Left ventricle myocardium superior (tissue), 1 donor: Measurements from ENCODE around the gene C1QC. TPM values are rescaled to one million over a fixed set of nuclear protein-coding genes. Genes with fewer than 3 reads are reported as not detected.
A peak's percentile ranks its signal among the peaks of the same experiment; 100 is the strongest.

Experiments
- ATAC-seq: fragments of 200-7000 bp; cut with Tn5 transposase; one replicate; pipeline ENCODE4 v1.9.1; 2020; ENCODE audit warnings: mild to moderate bottlenecking, moderate library complexity
- DNase-seq: peaks from one replicate; pipeline ENCODE4 v3.0.0-alpha.2; 2020
- intact Hi-C: fragments of 100-400 bp; cut with micrococcal nuclease; formaldehyde crosslinking; loops from one replicate; pipeline ENCODE4 v1.11.0; 2022
- total RNA-seq: library from RNA; stranded (reverse); fragmentation: NEBNext Ultra II Directional; extraction: Animal tissue kit (Norgen Biotek cat#: 25700); gene quantifications from one replicate; pipeline ENCODE4 v1.2.1, GENCODE V29; 2021
- donor health status: DM: no; HTN: yes; CAD: no; lungs with severe emphysema.

The C1QC gene
- total RNA-seq, 1 donor from 2014 or later = 93.5 TPM

DNA sequence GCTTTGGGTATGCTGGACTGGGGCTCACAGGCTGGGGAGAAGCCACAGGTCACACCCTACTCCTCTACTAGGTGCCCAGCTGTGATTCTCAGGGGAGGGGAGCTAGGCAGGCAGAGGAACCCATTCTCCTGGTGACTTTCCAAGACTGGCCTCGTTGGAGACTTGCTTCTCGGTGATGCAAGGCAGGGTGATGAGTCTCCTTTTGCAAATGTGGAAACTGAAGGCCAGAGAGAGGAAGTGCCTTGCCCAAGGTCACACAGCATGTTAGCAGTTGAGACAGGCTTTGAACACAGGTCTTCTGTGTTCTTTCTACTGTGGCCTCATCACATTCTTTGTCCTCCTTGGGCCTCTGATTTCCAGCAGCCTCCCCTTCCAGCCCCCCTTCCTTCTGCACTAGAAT, 27.5 kb upstream of the C1QC start:
- no peak for DNase-seq
- no peak for ATAC-seq
- intact Hi-C loops = no loop called here

DNA sequence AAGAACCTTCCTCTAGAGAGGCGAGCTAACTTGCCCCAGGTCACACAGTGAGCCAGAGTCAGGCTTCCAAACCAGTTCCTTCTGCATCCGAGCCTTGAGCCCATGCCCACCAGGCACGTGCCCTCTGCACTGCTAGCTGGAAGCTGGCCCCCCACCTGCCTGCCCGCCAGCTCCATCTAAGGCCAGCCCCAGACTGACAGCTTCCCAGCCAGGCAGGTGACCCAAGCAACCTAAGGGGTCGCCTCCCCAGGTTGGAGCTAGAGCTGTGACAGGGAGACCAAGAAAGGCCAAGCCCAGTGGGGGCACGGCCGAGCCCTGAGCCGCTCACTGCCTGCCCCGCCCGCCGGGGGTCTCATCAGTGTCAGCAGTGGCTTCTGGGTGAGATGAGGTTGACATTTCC, 26.9 kb upstream of the C1QC start:
- intact Hi-C loops = no loop called here
- DNase-seq (no peak), ATAC-seq (no peak)

DNA sequence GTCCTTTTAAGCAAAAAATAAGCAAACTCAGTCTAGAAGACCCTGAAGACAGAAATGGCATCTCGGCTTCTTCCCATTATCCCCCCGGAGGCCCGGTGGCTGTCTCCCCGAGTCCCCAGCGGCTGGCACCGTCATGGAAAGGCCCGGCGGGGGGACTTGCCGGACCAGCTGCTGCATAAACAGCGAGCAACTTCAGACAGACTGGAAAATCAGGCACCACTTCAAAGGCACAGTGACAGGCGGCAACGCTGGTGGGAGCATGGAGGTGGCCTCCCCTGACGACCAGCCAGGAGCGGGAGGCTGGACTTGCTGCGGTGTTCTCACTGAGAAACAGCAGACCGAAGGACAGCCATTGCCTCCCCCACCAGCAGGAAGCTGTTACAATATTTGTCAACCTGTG, 25.4 kb upstream of the C1QC start:
- ATAC-seq (no peak), DNase-seq (no peak)
- intact Hi-C loops = no loop called here

DNA sequence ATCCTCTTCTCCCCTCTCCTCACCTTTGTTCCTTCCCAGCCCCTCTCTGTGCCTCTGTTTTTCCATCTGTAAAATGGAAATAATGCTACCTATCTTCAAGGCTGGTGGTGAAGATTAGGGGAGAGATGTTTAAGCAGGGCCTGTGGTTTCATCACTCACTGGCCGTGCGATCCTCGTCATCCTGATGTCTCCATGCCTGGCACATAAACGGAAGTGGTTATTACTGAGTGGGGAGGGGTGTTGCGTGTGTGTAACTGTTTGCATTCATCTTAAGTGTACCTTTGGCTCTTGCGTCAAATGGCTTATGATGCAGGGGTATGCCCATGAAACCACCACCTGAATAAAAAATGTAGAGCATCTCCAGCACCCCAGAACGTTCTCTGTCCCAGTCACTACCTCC, 24.2 kb upstream of the C1QC start:
- intact Hi-C loops = no loop called here
- no peak for ATAC-seq
- DNase-seq = no peak

DNA sequence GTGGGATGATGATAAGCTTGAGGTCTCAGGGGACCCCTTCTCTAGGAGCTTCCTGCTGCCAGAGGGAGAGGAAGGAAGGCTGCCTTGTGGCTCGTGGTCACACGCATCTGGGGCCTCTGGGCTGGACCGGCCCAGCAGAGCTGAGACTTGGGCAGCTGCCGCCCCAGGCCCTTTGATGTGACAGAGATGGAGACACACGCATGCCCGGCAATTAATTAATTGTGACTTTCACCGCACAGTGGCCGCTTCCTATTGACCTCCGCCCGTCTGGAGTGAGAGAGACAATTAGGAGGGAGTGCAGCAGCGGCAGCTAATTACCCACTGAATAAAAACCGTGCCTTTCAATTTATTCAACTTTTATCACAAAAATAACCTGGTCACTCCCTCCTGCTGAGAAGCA, 23.6 kb upstream of the C1QC start:
- no peak for DNase-seq
- ATAC-seq = no peak
- intact Hi-C loops = no loop called here

DNA sequence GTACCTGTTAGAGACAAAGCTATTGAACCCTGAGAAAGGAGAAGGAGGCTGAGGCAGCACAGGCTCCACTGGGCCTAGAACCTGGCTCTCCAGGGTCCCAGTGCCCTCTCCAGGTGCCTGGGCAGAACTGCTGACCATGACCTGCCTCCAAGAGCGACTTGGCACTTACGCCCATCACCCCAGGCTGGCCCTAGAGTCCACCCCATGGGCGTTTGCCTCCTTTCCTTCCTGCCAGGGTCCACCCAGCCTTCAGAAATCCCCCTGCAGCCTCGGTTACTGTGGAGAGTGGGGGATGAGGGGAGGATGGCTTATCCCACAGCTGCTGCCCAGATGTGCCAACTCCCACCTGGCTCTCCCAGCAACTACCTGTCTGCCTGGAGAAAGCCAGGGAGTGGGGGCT, 21.7 kb upstream of the C1QC start:
- DNase-seq (no peak), ATAC-seq (no peak)
- intact Hi-C loops = no loop called here

DNA sequence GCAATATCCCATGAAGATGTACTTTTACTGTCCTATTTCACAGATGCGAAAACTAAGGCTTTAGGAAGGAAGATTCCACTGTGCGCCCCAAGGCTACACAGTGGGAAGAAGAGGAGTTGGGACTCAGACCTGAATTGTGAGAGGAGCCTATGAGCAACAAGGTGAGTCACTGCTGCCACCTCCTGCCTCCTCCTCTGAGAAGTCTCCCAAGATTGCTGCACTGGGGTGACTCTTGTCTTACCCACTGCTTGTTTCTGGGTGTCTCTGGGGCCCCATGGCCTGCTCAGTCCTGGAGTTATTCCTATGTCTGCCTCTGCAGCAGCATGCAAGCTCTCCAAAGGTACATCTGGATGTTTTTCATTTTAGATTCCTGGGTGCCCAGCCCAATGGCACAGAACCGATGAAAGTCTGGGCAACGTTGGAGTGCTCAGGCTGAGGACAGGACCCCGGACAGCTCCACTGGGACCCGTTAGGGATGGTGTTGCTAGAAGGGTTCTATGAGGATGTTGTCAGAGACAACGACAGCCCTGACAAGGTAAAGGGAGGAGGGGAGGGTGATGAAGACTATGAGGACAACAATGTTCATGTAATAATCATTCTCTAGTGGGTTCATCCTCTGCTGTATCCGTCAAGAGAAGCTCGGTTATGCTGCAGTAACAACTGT, 18.0 kb upstream of the C1QC start:
- intact Hi-C loops = no loop called here
- DNase-seq (no peak), ATAC-seq (no peak)

DNA sequence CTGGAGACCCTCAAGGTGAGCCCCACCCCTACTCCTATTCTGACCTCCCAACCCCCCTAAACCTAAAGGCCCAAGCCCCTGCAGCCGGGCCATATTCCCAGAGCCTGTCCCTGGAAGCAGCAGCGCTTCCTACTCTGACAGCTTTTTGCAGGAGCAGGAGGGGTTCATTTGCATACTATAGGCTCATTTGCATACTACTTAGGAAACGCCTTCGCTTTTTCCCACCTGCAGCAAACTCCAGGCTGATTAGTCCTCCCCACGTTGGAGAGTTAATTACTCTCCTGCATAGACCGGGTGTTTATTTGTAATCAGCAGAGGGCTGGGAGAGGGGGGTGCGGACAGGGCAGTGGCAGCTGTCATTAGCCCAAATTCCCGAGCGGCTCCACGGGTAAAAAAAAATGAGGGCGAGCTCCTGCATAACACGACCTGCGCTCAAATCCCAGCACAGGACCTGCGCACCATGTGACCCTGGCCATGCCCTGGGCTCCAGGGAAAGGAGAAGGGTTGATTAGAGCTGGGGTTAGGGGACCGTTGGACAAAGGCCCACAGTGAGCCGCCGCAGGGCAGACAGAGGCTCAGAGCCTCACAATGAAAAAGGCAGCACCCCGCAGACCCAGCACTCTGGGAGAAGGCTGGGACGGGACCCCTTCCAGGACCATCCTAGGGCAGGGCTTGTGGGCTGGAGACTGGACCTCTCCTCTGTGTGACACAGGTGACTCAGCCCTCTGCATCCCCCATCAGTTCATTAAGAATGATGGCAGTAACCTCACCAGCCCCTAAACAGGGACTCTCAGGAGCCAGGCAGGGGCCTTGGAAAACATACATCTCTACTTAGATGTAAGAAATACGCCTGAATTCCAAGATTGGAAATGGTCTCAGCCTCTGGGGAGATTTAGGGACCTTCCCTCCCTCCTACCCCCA, 16.9 kb upstream of the C1QC start:
- intact Hi-C loops = no loop called here
- ATAC-seq = no peak
- DNase-seq = no peak

DNA sequence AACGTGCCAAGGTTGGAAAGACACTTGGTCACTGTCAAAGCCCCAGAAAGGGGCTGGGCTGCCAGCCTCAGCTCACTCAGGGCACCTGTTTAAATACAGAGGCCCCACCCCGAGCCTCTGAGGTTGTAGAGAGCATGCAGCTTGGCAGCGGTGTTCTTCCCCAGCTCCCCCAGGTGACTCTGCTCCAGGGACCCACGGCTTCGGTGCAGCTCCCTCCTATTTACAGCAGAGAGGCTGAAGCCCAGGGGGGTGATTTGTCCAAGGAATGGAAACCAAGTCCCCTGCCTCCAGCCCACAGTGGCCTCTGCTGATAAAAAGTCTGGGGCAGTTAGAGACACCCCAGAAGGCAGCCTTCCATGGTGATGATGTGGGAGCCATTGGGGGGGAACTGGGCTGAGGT, 16.1 kb upstream of the C1QC start:
- DNase-seq (no peak), ATAC-seq (no peak)
- intact Hi-C loops = no loop called here

DNA sequence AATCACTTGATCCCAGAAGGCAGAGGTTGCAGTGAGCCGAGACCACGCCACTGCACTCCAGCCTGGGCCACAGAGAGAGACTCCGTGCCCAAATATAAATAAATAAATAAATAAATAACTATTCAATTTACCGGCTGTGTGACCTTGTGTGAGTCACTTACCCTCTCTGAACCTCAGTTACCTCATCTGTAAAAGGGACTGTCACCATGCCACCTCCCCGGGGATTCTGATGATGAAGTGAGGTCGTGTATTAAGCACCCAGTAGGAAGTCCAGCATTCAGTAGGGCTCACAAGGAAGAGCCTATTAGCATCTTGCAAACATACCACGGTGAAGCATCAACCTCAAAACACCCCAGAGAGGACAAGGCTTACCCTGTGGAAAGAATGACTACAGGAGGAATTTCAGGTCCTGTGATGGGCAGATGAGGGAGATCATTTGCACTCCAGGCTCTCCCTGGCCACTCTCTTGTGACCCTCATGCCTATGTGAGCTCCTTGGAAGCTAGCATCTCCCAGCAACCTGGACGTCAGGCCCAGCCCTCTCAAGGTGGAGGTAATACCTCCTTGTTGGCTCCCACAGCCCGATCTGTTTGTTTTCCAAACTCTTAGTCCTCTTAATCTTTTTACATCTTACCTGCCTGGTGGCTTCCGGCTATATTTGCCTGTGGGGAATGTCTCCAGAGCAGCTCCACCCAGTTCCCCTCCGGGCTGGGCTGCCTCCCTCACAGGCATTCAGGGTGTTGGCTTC, 14.6 kb upstream of the C1QC start:
- intact Hi-C loops = no loop called here
- DNase-seq = no peak
- no peak for ATAC-seq

DNA sequence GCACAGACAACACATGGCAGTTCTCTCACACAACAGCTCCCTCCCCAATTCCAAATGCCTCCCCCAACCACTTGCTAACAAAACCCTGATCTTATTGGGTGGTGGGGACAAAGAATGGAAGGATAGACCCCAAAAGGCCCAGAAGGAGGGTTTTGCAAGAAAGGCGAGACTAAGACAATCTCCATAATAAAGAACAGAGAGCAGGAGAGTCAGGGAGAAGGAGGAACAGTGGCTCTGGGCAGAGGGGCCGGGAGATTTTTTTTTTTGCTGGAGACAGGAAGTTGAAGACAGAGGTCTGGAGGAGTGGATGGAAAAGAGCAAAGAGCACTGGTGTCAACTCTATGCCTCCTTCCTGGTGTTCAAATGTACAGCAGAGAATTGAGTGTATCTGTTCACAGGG, 13.5 kb upstream of the C1QC start:
- intact Hi-C loops = loop anchor here (10.0 kb wide), 1 partner anchor 205 kb away; no protein-coding TSS in a partner anchor

DNA sequence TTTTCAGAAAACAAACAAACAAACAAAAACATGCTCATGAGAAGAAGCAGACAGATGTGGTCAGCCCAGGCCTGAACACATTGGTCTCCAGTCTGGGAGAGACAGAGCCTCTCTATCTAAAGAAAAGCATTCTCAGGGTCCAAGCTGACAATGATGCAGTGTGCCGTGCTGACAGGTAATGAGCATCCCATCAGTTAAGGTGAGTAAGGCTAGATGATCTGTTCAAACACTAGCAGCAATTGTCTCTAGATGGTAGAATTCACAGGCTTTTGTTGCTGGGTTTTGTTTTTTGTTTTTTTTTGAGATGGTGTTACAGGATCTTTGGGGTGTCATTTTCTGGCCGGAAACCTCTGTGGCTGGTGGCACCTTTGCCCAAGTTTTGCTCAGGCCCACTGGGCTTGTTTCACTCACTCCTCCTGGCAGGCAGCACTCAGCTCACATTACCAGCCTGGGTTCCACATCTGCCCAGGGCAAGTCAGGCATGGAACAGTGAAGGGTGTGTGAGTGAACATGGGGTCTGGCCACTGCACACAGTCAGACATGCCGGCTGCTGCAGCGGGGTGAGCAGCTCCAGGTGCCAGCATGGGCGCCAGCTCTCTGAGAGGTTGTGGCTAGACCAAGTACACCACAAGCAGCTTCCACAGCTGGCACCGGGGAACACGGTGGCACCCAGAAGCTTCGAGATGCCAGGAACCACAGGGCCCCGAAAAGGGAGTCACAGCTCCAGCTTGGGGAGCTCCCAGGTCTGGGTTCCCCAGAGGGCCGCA, 9.6 kb upstream of the C1QC start:
- ATAC-seq (no peak), DNase-seq (no peak)
- intact Hi-C loops = loop anchor here (10.0 kb wide), 1 partner anchor 209 kb away; no protein-coding TSS in a partner anchor

More for the DNA sequence above, 13.5 kb upstream of the C1QC start:
- DNase-seq = no peak
- no peak for ATAC-seq

DNA sequence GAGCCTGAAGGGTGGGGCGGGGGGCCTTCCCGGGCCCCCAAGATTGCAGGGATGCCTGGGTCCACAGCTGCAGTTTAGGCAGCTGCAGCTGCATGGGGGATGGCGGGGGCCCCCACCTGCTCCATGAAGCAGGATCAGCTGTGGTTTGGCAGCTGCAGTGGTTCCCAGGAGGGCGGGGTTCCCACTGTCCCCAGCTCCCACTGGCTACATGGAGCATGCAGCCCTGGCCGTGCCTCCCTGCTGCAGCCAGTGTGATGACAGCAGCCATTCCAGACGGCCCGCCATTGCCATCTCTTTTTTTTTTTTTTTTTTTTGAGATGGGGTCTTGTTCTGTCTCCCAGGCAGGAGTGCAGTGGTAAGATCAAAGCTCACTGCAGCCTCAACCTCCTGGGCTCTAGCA, 8.0 kb upstream of the C1QC start:
- intact Hi-C loops = loop anchor here (10.0 kb wide), 1 partner anchor 211 kb away; no protein-coding TSS in a partner anchor
- ATAC-seq (peak; percentile 57), DNase-seq (peak; percentile 60)

DNA sequence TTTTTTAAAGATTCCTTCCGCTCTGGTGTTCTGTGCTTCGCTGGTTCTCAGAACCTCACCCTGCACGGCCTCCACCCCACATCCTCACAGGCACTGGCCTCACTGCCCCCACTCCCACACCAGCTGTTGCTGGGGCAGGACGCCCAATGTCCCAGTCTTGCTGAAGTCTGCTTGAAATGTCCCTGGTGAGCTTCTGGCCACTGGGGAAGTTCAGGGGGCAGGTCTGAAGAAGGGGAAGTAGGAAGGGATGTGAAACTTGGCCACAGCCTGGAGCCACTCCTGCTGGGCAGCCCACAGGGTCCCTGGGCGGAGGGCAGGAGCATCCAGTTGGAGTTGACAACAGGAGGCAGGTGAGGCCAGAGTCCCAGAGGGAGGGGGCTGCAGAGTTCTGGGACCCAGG, 7.1 kb upstream of the C1QC start, which contains the start of gene C1QA:
Gene C1QA, plus strand, starts transcription at position 276 of the 400 bp plus-strand sequence. CDS start 989 bp downstream, outside the sequence.
- intact Hi-C loops = loop anchor here (10.0 kb wide), 1 partner anchor 212 kb away; no protein-coding TSS in a partner anchor

DNA sequence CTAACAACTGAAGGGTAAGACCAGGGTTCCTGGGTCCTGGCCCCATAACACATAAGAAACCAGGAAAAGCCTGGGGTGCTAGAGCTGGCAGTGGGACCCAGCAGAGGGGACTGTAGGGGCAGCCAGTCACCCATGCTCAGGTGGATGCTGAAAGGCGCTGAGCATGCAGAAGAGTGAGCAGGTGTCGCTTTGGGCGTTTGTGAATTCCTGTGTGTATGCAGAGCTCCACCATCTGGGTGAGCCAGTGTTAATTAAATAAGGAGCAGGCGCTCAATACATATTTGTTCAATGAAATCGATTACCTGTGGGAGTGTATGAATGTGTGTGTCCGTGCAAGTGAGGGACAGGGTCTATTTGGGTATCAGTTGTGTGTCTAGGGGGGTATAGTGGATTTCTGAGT, 6.5 kb upstream of the C1QC start:
- DNase-seq = no peak
- intact Hi-C loops = loop anchor here (10.0 kb wide), 1 partner anchor 212 kb away; no protein-coding TSS in a partner anchor
- ATAC-seq = no peak

More for the DNA sequence above, 7.1 kb upstream of the C1QC start, which contains the start of gene C1QA:
- ATAC-seq = peak; percentile 79
- DNase-seq = peak; percentile 73

DNA sequence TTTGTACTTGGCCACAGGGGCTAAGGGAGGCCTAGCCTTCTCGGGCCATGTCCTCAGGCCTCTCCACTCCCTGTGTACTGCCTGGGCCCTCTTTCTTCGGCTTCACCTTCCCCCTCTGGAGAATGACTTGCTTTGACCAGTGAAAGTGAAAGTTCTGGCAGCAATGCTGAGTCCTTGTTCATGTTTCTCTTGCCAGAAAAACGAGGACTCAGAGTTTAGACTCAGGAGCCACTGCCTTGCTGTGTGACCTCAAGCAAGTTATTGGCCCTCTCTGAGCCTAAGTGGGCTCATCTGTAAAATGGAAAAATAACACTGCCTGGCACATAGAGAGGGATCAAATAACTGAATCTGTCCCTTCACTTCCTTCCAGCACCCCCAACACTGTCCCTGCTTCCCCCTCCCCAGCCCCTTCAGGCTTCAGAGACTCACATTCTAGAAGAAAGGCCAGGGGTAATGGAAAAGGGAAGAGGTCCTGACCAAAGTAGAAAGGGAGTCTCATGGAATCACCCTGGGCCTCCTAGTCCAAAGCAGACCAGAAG, 5.5 kb upstream of the C1QC start:
- ATAC-seq (no peak), DNase-seq (no peak)
- intact Hi-C loops = loop anchor here (10.0 kb wide), 1 partner anchor 213 kb away; no protein-coding TSS in a partner anchor

DNA sequence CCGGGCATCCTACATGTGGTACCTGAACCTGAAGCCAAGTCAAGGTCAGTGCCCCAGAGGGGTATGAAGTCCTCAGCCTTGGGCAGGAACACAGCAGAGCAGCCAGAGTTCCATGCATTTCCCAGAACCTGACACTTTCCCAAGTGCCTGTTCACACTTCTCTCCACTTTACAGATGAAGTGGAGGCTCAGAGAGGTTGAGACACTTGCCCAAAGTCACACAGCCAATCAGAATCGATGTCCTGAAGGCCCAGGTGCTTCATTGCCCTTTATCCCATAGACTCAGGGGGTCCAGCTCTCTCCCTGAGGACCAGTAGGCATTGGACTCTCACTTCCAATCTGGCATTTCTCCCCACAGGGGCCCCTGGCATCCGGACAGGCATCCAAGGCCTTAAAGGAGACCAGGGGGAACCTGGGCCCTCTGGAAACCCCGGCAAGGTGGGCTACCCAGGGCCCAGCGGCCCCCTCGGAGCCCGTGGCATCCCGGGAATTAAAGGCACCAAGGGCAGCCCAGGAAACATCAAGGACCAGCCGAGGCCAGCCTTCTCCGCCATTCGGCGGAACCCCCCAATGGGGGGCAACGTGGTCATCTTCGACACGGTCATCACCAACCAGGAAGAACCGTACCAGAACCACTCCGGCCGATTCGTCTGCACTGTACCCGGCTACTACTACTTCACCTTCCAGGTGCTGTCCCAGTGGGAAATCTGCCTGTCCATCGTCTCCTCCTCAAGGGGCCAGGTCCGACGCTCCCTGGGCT, 4.8 kb upstream of the C1QC start:
- DNase-seq (no peak), ATAC-seq (no peak)
- intact Hi-C loops = loop anchor here (10.0 kb wide), 1 partner anchor 214 kb away; no protein-coding TSS in a partner anchor

DNA sequence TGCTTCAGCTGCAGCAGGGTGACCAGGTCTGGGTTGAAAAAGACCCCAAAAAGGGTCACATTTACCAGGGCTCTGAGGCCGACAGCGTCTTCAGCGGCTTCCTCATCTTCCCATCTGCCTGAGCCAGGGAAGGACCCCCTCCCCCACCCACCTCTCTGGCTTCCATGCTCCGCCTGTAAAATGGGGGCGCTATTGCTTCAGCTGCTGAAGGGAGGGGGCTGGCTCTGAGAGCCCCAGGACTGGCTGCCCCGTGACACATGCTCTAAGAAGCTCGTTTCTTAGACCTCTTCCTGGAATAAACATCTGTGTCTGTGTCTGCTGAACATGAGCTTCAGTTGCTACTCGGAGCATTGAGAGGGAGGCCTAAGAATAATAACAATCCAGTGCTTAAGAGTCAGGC, 4.1 kb upstream of the C1QC start:
- no peak for DNase-seq
- intact Hi-C loops = loop anchor here (10.0 kb wide), 1 partner anchor 214 kb away; no protein-coding TSS in a partner anchor
- ATAC-seq = no peak
